ENCODE data around the gene MCCD1.
"Not testable (repeated sequence)": the region's sequence is repeated elsewhere in the genome, so short reads cannot be mapped to it uniquely, and the experiment has no call there.

The MCCD1 gene

GRCh38 chr6:31528821-31529328, at the start of gene MCCD1:
Gene MCCD1 (plus strand): TSS chr6:31528962. CDS start chr6:31529015, 53 bp downstream.
- no peak for TF ChIP-seq CTCF (IDR thresholded peaks at IDR 0.05; ENCODE audit: low read depth, low read length)
- no peak within 1 kb of the TSS for H3K4me3 ChIP-seq (replicated peaks in 1 of 2; ENCODE audit: low read depth in 2 of 2, low read length in 2 of 2)

GRCh38 chr6:31479151-31479932, 49.4 kb upstream of the MCCD1 start:
- TF ChIP-seq CTCF (IDR thresholded peaks at IDR 0.05; ENCODE audit: low read depth, low read length), result no peak
- no peak overlapping the region for H3K4me3 ChIP-seq (replicated peaks in 1 of 2; ENCODE audit: low read depth in 2 of 2, low read length in 2 of 2)
- DNase-seq (ENCODE audit: low read depth in 2 of 2), result no peak

More at GRCh38 chr6:31528821-31529328, at the start of gene MCCD1:
- DNase-seq (ENCODE audit: low read depth in 2 of 2), result no peak

- H3K4me3 ChIP-seq (replicated peaks in 1 of 2; ENCODE audit: low read depth in 2 of 2, low read length in 2 of 2), result no peak overlapping the region
- DNase-seq (ENCODE audit: low read depth in 2 of 2), result no peak
- TF ChIP-seq CTCF (IDR thresholded peaks at IDR 0.05; ENCODE audit: low read depth, low read length), result no peak
Measured at GRCh38 chr6:31479933-31480535, 48.7 kb upstream of the MCCD1 start.

- TF ChIP-seq CTCF (IDR thresholded peaks at IDR 0.05; ENCODE audit: low read depth, low read length), result no peak
- no peak overlapping the region for H3K4me3 ChIP-seq (replicated peaks in 1 of 2; ENCODE audit: low read depth in 2 of 2, low read length in 2 of 2)
- DNase-seq (ENCODE audit: low read depth in 2 of 2), result no peak
Measured at GRCh38 chr6:31480574-31480973, 48.2 kb upstream of the MCCD1 start.

- H3K4me3 ChIP-seq (replicated peaks in 1 of 2; ENCODE audit: low read depth in 2 of 2, low read length in 2 of 2), result no peak overlapping the region
- TF ChIP-seq CTCF (IDR thresholded peaks at IDR 0.05; ENCODE audit: low read depth, low read length), result no peak
- DNase-seq (ENCODE audit: low read depth in 2 of 2), result no peak
Measured at GRCh38 chr6:31483392-31483791, 45.4 kb upstream of the MCCD1 start.

- no peak for TF ChIP-seq CTCF (IDR thresholded peaks at IDR 0.05; ENCODE audit: low read depth, low read length)
- no peak for DNase-seq (ENCODE audit: low read depth in 2 of 2)
- no peak overlapping the region for H3K4me3 ChIP-seq (replicated peaks in 1 of 2; ENCODE audit: low read depth in 2 of 2, low read length in 2 of 2)
Measured at GRCh38 chr6:31485055-31485454, 43.7 kb upstream of the MCCD1 start.

- not testable (repeated sequence) for DNase-seq (ENCODE audit: low read depth in 2 of 2); H3K4me3 ChIP-seq (replicated peaks in 1 of 2; ENCODE audit: low read depth in 2 of 2, low read length in 2 of 2)
Measured at GRCh38 chr6:31486065-31486837, 42.5 kb upstream of the MCCD1 start.

GRCh38 chr6:31487674-31488073, 41.1 kb upstream of the MCCD1 start:
- not testable (repeated sequence) for DNase-seq (ENCODE audit: low read depth in 2 of 2); H3K4me3 ChIP-seq (replicated peaks in 1 of 2; ENCODE audit: low read depth in 2 of 2, low read length in 2 of 2)

Measured in cardiac fibroblast (primary cell).